GM23338 (cell line): ENCODE data around the gene BMPER.

Source experiments
- CREB1 ChIP-seq: fragments of 250-450 bp; sonication (Bioruptor Pico); IDR thresholded peaks from 2 replicates; pipeline ENCODE4 v1.5.0; 2020; ENCODE audit warnings: low read depth, mild to moderate bottlenecking, moderate library complexity
- EZH2 ChIP-seq: fragments of 200-600 bp; sonication (generic); IDR thresholded peaks from one replicate; pipeline ENCODE4 v1.8.0; 2017; ENCODE audit warnings: antibody characterized with exemption, mild to moderate bottlenecking, low read depth; ENCODE audit not compliant: unreplicated experiment
- EZH2phosphoT487 ChIP-seq: fragments of 200-600 bp; sonication (generic); IDR thresholded peaks from one replicate; pipeline ENCODE4 v1.8.1; 2018; ENCODE audit warnings: antibody characterized with exemption; ENCODE audit not compliant: unreplicated experiment
- JUNB ChIP-seq: IDR thresholded peaks from one replicate; pipeline ENCODE4 v1.6.1; 2016; ENCODE audit warnings: antibody characterized with exemption; ENCODE audit not compliant: unreplicated experiment
- NANOG ChIP-seq: IDR thresholded peaks from 2 replicates; pipeline ENCODE4 v1.6.1; 2016; ENCODE audit warnings: antibody characterized with exemption, borderline replicate concordance
- POLR2AphosphoS5 ChIP-seq: IDR thresholded peaks from 2 replicates; pipeline ENCODE4 v1.6.1; 2016; ENCODE audit warnings: antibody characterized with exemption, low read depth
- STAT1 ChIP-seq: IDR thresholded peaks from one replicate; pipeline ENCODE4 v1.6.1; 2016; ENCODE audit warnings: antibody characterized with exemption; ENCODE audit not compliant: unreplicated experiment
- ZNF114 ChIP-seq: fragments of 250-450 bp; sonication (Bioruptor Pico); IDR thresholded peaks from 2 replicates; pipeline ENCODE4 v1.5.0; 2020; ENCODE audit warnings: mild to moderate bottlenecking, moderate library complexity
- ZNF331 ChIP-seq: fragments of 250-450 bp; sonication (Bioruptor Pico); IDR thresholded peaks from 2 replicates; pipeline ENCODE4 v1.5.0; 2020; ENCODE audit warnings: low read depth, mild to moderate bottlenecking, moderate library complexity
- TF ChIP-seq, protein P1 (sequence below), 2 experiments: fragments of 200-600 bp in 1 of 2; sonication (generic) in 1 of 2; conservative IDR thresholded peaks; 2 replicates each; pipeline versions ENCODE4 v1.5.1 to v1.6.1; 2016 to 2017; ENCODE audit warnings: antibody characterized with exemption in 2 of 2, low read depth in 2 of 2, mild to moderate bottlenecking in 2 of 2, moderate library complexity in 1 of 2
- TF ChIP-seq, protein P2 (sequence below): IDR thresholded peaks from one replicate; pipeline ENCODE4 v1.6.1; 2018; ENCODE audit warnings: antibody characterized with exemption; ENCODE audit not compliant: unreplicated experiment
- TF ChIP-seq, protein P3 (sequence below): IDR thresholded peaks from 2 replicates; pipeline ENCODE4 v1.6.1; 2016; ENCODE audit warnings: antibody characterized with exemption
- TF ChIP-seq, protein P4 (sequence below): fragments of 250-450 bp; sonication (Bioruptor Pico); IDR thresholded peaks from 2 replicates; pipeline ENCODE4 v1.5.0; 2020; ENCODE audit warnings: mild to moderate bottlenecking, moderate library complexity

DNA sequence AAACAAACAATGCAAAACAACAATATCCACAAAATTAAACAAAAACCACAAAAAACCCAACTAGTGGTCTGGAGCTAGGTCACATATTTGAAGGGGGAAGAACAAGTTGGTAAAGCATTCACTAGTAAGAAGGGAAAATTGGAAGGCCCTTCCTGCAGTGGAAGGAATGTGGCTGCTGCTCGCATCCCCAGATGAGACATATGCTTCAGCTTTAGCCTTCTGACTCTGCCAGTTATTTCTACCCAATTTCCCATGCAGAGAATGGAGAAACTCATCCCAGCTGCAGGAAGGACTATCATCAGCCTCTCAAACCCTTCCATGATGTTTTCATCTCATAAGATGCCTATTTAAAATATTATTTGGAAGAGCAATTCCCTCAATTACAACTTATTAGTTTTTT, 176.6 kb downstream of the BMPER start:
- TF ChIP-seq POLR2AphosphoS5 (no peak), EZH2 (no peak), CREB1 (no peak), JUNB (no peak), EZH2phosphoT487 (no peak), ZNF331 (CRISPR knock-in tag) (no peak), STAT1 (no peak), NANOG (no peak), ZNF114 (no peak)
- TF ChIP-seq, protein P1, sequence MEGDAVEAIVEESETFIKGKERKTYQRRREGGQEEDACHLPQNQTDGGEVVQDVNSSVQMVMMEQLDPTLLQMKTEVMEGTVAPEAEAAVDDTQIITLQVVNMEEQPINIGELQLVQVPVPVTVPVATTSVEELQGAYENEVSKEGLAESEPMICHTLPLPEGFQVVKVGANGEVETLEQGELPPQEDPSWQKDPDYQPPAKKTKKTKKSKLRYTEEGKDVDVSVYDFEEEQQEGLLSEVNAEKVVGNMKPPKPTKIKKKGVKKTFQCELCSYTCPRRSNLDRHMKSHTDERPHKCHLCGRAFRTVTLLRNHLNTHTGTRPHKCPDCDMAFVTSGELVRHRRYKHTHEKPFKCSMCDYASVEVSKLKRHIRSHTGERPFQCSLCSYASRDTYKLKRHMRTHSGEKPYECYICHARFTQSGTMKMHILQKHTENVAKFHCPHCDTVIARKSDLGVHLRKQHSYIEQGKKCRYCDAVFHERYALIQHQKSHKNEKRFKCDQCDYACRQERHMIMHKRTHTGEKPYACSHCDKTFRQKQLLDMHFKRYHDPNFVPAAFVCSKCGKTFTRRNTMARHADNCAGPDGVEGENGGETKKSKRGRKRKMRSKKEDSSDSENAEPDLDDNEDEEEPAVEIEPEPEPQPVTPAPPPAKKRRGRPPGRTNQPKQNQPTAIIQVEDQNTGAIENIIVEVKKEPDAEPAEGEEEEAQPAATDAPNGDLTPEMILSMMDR (conservative IDR thresholded peaks at IDR 0.05; ENCODE audit: low read depth in 2 of 2): no peak
- TF ChIP-seq, protein P2, sequence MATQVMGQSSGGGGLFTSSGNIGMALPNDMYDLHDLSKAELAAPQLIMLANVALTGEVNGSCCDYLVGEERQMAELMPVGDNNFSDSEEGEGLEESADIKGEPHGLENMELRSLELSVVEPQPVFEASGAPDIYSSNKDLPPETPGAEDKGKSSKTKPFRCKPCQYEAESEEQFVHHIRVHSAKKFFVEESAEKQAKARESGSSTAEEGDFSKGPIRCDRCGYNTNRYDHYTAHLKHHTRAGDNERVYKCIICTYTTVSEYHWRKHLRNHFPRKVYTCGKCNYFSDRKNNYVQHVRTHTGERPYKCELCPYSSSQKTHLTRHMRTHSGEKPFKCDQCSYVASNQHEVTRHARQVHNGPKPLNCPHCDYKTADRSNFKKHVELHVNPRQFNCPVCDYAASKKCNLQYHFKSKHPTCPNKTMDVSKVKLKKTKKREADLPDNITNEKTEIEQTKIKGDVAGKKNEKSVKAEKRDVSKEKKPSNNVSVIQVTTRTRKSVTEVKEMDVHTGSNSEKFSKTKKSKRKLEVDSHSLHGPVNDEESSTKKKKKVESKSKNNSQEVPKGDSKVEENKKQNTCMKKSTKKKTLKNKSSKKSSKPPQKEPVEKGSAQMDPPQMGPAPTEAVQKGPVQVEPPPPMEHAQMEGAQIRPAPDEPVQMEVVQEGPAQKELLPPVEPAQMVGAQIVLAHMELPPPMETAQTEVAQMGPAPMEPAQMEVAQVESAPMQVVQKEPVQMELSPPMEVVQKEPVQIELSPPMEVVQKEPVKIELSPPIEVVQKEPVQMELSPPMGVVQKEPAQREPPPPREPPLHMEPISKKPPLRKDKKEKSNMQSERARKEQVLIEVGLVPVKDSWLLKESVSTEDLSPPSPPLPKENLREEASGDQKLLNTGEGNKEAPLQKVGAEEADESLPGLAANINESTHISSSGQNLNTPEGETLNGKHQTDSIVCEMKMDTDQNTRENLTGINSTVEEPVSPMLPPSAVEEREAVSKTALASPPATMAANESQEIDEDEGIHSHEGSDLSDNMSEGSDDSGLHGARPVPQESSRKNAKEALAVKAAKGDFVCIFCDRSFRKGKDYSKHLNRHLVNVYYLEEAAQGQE: no peak
- TF ChIP-seq, protein P3, sequence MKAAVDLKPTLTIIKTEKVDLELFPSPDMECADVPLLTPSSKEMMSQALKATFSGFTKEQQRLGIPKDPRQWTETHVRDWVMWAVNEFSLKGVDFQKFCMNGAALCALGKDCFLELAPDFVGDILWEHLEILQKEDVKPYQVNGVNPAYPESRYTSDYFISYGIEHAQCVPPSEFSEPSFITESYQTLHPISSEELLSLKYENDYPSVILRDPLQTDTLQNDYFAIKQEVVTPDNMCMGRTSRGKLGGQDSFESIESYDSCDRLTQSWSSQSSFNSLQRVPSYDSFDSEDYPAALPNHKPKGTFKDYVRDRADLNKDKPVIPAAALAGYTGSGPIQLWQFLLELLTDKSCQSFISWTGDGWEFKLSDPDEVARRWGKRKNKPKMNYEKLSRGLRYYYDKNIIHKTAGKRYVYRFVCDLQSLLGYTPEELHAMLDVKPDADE: no peak
- TF ChIP-seq, protein P4, sequence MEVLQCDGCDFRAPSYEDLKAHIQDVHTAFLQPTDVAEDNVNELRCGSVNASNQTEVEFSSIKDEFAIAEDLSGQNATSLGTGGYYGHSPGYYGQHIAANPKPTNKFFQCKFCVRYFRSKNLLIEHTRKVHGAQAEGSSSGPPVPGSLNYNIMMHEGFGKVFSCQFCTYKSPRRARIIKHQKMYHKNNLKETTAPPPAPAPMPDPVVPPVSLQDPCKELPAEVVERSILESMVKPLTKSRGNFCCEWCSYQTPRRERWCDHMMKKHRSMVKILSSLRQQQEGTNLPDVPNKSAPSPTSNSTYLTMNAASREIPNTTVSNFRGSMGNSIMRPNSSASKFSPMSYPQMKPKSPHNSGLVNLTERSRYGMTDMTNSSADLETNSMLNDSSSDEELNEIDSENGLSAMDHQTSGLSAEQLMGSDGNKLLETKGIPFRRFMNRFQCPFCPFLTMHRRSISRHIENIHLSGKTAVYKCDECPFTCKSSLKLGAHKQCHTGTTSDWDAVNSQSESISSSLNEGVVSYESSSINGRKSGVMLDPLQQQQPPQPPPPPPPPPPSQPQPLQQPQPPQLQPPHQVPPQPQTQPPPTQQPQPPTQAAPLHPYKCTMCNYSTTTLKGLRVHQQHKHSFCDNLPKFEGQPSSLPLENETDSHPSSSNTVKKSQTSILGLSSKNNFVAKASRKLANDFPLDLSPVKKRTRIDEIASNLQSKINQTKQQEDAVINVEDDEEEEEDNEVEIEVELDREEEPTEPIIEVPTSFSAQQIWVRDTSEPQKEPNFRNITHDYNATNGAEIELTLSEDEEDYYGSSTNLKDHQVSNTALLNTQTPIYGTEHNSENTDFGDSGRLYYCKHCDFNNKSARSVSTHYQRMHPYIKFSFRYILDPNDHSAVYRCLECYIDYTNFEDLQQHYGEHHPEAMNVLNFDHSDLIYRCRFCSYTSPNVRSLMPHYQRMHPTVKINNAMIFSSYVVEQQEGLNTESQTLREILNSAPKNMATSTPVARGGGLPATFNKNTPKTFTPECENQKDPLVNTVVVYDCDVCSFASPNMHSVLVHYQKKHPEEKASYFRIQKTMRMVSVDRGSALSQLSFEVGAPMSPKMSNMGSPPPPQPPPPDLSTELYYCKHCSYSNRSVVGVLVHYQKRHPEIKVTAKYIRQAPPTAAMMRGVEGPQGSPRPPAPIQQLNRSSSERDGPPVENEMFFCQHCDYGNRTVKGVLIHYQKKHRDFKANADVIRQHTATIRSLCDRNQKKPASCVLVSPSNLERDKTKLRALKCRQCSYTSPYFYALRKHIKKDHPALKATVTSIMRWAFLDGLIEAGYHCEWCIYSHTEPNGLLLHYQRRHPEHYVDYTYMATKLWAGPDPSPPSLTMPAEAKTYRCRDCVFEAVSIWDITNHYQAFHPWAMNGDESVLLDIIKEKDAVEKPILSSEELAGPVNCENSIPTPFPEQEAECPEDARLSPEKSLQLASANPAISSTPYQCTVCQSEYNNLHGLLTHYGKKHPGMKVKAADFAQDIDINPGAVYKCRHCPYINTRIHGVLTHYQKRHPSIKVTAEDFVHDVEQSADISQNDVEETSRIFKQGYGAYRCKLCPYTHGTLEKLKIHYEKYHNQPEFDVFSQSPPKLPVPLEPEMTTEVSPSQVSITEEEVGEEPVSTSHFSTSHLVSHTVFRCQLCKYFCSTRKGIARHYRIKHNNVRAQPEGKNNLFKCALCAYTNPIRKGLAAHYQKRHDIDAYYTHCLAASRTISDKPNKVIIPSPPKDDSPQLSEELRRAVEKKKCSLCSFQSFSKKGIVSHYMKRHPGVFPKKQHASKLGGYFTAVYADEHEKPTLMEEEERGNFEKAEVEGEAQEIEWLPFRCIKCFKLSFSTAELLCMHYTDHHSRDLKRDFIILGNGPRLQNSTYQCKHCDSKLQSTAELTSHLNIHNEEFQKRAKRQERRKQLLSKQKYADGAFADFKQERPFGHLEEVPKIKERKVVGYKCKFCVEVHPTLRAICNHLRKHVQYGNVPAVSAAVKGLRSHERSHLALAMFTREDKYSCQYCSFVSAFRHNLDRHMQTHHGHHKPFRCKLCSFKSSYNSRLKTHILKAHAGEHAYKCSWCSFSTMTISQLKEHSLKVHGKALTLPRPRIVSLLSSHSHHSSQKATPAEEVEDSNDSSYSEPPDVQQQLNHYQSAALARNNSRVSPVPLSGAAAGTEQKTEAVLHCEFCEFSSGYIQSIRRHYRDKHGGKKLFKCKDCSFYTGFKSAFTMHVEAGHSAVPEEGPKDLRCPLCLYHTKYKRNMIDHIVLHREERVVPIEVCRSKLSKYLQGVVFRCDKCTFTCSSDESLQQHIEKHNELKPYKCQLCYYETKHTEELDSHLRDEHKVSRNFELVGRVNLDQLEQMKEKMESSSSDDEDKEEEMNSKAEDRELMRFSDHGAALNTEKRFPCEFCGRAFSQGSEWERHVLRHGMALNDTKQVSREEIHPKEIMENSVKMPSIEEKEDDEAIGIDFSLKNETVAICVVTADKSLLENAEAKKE (CRISPR knock-in tag): no peak
